Right atrium auricular region (tissue), 2 donors: ENCODE measurements around the gene TCIRG1. TPM values are rescaled to one million over a fixed set of nuclear protein-coding genes. Genes with fewer than 3 reads are reported as not detected.
"Not testable (repeated sequence)": the region's sequence is repeated elsewhere in the genome, so short reads cannot be mapped to it uniquely, and the experiment has no call there.

Experiments
- DNase-seq: peaks from one replicate; pipeline ENCODE4 v3.0.0-alpha.2; 2019; ENCODE audit warnings: low spot score
- H3K27ac ChIP-seq, 2 donors: fragments of 200-600 bp; sonication (generic); 1 replicate in 1 of 2; 2 replicates in 1 of 2; pipeline ENCODE4 v1.5.1; 2016 to 2019
- H3K27me3 ChIP-seq, 2 donors: fragments of 200-600 bp; sonication (generic); one replicate each; pipeline versions ENCODE4 v1.5.1 to v1.6.0; 2017 to 2019
- H3K36me3 ChIP-seq: fragments of 200-600 bp; sonication (generic); one replicate; pipeline ENCODE4 v1.5.1; 2016
- H3K4me1 ChIP-seq, 2 donors: fragments of 200-600 bp; sonication (generic); one replicate each; pipeline versions ENCODE4 v1.5.1 to v1.6.0; 2017 to 2019
- H3K4me3 ChIP-seq, 2 donors: fragments of 200-600 bp; sonication (generic); 1 replicate in 1 of 2; 2 replicates in 1 of 2; pipeline ENCODE4 v1.5.1; 2017 to 2019; ENCODE audit warnings: mild to moderate bottlenecking in 1 of 2, moderate library complexity in 1 of 2
- H3K9me3 ChIP-seq, 2 donors: fragments of 200-600 bp; sonication (generic); one replicate each; pipeline ENCODE4 v1.5.1; 2019
- CTCF ChIP-seq, 2 donors: fragments of 200-600 bp; sonication (generic); IDR thresholded peaks; one replicate each; pipeline ENCODE4 v1.5.1; 2019; ENCODE audit warnings: antibody characterized with exemption in 2 of 2
- total RNA-seq, 2 donors: library from RNA; depleted of rRNA; stranded (reverse); fragments of >200 nt; gene quantifications; one replicate each; pipeline ENCODE4 v1.1.0, GENCODE V29; 2016

Gene TCIRG1
- 10 to 100 TPM; 19.2 to 50.7 TPM for total RNA-seq

GRCh38 chr11:68038718-68039525 is at the start of gene TCIRG1:
Gene TCIRG1, plus strand, starts transcription at chr11:68039025. Its CDS starts 2,247 bp downstream, at chr11:68041272.
- Histone ChIP-seq H3K4me3 (peak within 1 kb of the TSS; percentile 63 to 72), H3K27ac (peak within 1 kb of the TSS; percentile 84 to 88), H3K9me3 (no peaks in the 10 kb centered on the region), H3K27me3 (no peaks in the 10 kb centered on the region), H3K4me1 (peaks cover 0 to 64% of the 10 kb centered on the region in 2 donors), H3K36me3 (peaks cover 4% of the 10 kb centered on the region)
- TF ChIP-seq CTCF (IDR thresholded peaks at IDR 0.05) = no peak
- DNase-seq = peak; percentile 91

- peaks cover 0 to 11% of the 10 kb centered on the region in 2 donors for H3K4me1 ChIP-seq
- H3K27me3 ChIP-seq, H3K36me3 ChIP-seq, H3K9me3 ChIP-seq, H3K27ac ChIP-seq, DNase-seq: not testable (repeated sequence)
- H3K4me3 ChIP-seq = peak overlapping the region; percentile 21 to 44
These were observed 48.1 kb upstream of the TCIRG1 start for GRCh38 chr11:67990546-67991346.

- peaks cover 0 to 11% of the 10 kb centered on the region in 2 donors for H3K4me1 ChIP-seq
- H3K9me3 ChIP-seq, H3K36me3 ChIP-seq, H3K27ac ChIP-seq, H3K27me3 ChIP-seq, DNase-seq: not testable (repeated sequence)
- peak overlapping the region; percentile 21 to 44 for H3K4me3 ChIP-seq
These were observed 47.3 kb upstream of the TCIRG1 start for GRCh38 chr11:67991347-67992121.

GRCh38 chr11:67993821-67994220 is 45.0 kb upstream of the TCIRG1 start:
- peak; percentile 16 to 58 for TF ChIP-seq CTCF (IDR thresholded peaks at IDR 0.05)

GRCh38 chr11:67994387-67994786 is 44.4 kb upstream of the TCIRG1 start:
- H3K4me3 ChIP-seq, H3K36me3 ChIP-seq, H3K27ac ChIP-seq, DNase-seq, H3K27me3 ChIP-seq, H3K9me3 ChIP-seq: not testable (repeated sequence)
- H3K4me1 ChIP-seq = peaks cover 0 to 11% of the 10 kb centered on the region in 2 donors

More at GRCh38 chr11:67993821-67994220, 45.0 kb upstream of the TCIRG1 start:
- H3K4me1 ChIP-seq = peaks cover 0 to 11% of the 10 kb centered on the region in 2 donors
- H3K36me3 ChIP-seq, H3K9me3 ChIP-seq, H3K27ac ChIP-seq, DNase-seq, H3K4me3 ChIP-seq, H3K27me3 ChIP-seq: not testable (repeated sequence)

GRCh38 chr11:67995129-67995528 is 43.7 kb upstream of the TCIRG1 start:
- DNase-seq, H3K27ac ChIP-seq, H3K9me3 ChIP-seq, H3K27me3 ChIP-seq, H3K36me3 ChIP-seq, H3K4me3 ChIP-seq: not testable (repeated sequence)
- peaks cover 0 to 11% of the 10 kb centered on the region in 2 donors for H3K4me1 ChIP-seq

GRCh38 chr11:67995579-67995978 is 43.2 kb upstream of the TCIRG1 start:
- not testable (repeated sequence) for H3K27me3 ChIP-seq, H3K9me3 ChIP-seq, H3K27ac ChIP-seq, DNase-seq, H3K36me3 ChIP-seq, H3K4me3 ChIP-seq
- H3K4me1 ChIP-seq = peaks cover 0 to 11% of the 10 kb centered on the region in 2 donors

GRCh38 chr11:67996051-67996450 is 42.8 kb upstream of the TCIRG1 start:
- H3K4me3 ChIP-seq = no peak overlapping the region
- no peak for TF ChIP-seq CTCF (IDR thresholded peaks at IDR 0.05)

More at GRCh38 chr11:67996051-67996450, 42.8 kb upstream of the TCIRG1 start:
- Histone ChIP-seq H3K4me1 (peaks cover 0 to 8% of the 10 kb centered on the region in 2 donors), H3K36me3 (no peaks in the 10 kb centered on the region), H3K9me3 (no peaks in the 10 kb centered on the region), H3K27me3 (no peaks in the 10 kb centered on the region), H3K27ac (no peak overlapping the region)
- no peak for DNase-seq
